Measurements from ENCODE around the gene NAXE. TPM values are rescaled to one million over a fixed set of nuclear protein-coding genes. Genes with fewer than 3 reads are reported as not detected.
A peak's percentile ranks its signal among the peaks of the same experiment; 100 is the strongest.

The NAXE gene
- total and polyA plus RNA-seq, 2 of the 13 experiments (the other 11 are each of a cell fraction or from before 2014, with no cell fraction given), result 39.4 to 59.4 TPM

- TF ChIP-seq ZNF333 (CRISPR knock-in tag; IDR thresholded peaks at IDR 0.05; ENCODE audit: borderline replicate concordance) (no peak), ZNF160 (CRISPR knock-in tag; IDR thresholded peaks at IDR 0.05) (no peak), ZNF557 (CRISPR knock-in tag; IDR thresholded peaks at IDR 0.05) (0 out of 2 replicates have a peak, but pooled peaks have one; percentile 1), ATF5 (CRISPR knock-in tag; IDR thresholded peaks at IDR 0.05; ENCODE audit: low read depth) (no peak), JUNB (CRISPR knock-in tag; IDR thresholded peaks at IDR 0.05; ENCODE audit: borderline replicate concordance) (no peak), ZNF792 (CRISPR knock-in tag; IDR thresholded peaks at IDR 0.05) (peak; percentile 35; the same call in 1 of the 2 replicates), KDM6A (CRISPR knock-in tag; IDR thresholded peaks at IDR 0.05; ENCODE audit: low read depth) (no peak), ZNF816 (CRISPR knock-in tag; IDR thresholded peaks at IDR 0.05; ENCODE audit: borderline replicate concordance) (peak; percentile 86), JDP2 (CRISPR knock-in tag; IDR thresholded peaks at IDR 0.05; ENCODE audit: borderline replicate concordance) (no peak), ZNF569 (CRISPR knock-in tag; IDR thresholded peaks at IDR 0.05; ENCODE audit: borderline replicate concordance) (no peak), ZSCAN25 (CRISPR knock-in tag; IDR thresholded peaks at IDR 0.05) (no peak), ZNF251 (CRISPR knock-in tag; IDR thresholded peaks at IDR 0.05) (no peak), KDM3A (CRISPR knock-in tag; IDR thresholded peaks at IDR 0.05; ENCODE audit: low read depth) (no peak; the same call in 1 of the 2 replicates), ZNF329 (CRISPR knock-in tag; IDR thresholded peaks at IDR 0.05; ENCODE audit: low read depth) (no peak), ZNF281 (CRISPR knock-in tag; IDR thresholded peaks at IDR 0.05; ENCODE audit: borderline replicate concordance) (no peak), ZMYM2 (CRISPR knock-in tag; IDR thresholded peaks at IDR 0.05) (no peak), ZNF704 (CRISPR knock-in tag; IDR thresholded peaks at IDR 0.05; ENCODE audit: borderline replicate concordance) (no peak), ZNF747 (CRISPR knock-in tag; IDR thresholded peaks at IDR 0.05; ENCODE audit: borderline replicate concordance) (no peak), ISL2 (CRISPR knock-in tag; IDR thresholded peaks at IDR 0.05) (peak; percentile 29; the same call in 1 of the 2 replicates)
- TF ChIP-seq, protein P1, sequence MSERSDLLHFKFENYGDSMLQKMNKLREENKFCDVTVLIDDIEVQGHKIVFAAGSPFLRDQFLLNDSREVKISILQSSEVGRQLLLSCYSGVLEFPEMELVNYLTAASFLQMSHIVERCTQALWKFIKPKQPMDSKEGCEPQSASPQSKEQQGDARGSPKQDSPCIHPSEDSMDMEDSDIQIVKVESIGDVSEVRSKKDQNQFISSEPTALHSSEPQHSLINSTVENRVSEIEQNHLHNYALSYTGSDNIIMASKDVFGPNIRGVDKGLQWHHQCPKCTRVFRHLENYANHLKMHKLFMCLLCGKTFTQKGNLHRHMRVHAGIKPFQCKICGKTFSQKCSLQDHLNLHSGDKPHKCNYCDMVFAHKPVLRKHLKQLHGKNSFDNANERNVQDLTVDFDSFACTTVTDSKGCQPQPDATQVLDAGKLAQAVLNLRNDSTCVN (CRISPR knock-in tag; IDR thresholded peaks at IDR 0.05; ENCODE audit: borderline replicate concordance), result no peak
- TF ChIP-seq, protein P2, sequence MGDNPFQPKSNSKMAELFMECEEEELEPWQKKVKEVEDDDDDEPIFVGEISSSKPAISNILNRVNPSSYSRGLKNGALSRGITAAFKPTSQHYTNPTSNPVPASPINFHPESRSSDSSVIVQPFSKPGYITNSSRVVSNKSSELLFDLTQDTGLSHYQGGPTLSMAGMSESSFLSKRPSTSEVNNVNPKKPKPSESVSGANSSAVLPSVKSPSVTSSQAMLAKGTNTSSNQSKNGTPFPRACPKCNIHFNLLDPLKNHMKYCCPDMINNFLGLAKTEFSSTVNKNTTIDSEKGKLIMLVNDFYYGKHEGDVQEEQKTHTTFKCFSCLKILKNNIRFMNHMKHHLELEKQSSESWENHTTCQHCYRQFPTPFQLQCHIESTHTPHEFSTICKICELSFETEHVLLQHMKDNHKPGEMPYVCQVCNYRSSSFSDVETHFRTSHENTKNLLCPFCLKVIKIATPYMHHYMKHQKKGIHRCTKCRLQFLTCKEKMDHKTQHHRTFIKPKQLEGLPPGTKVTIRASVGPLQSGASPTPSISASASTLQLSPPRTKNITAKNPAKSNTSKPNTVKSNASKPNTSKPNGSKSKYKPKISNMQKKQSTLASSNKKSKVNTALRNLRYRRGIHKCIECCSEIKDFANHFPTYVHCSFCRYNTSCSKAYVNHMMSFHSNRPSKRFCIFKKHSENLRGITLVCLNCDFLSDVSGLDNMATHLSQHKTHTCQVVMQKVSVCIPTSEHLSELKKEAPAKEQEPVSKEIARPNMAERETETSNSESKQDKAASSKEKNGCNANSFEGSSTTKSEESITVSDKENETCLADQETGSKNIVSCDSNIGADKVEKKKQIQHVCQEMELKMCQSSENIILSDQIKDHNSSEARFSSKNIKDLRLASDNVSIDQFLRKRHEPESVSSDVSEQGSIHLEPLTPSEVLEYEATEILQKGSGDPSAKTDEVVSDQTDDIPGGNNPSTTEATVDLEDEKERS (CRISPR knock-in tag; IDR thresholded peaks at IDR 0.05), result 0 out of 2 replicates have a peak, but pooled peaks have one; percentile 32
These were observed at the start of gene NAXE (continued) for GRCh38 chr1:156591432-156592157.

Data from HepG2 (cell line).